GM10248 (cell line): ENCODE measurements around the gene FNDC3B.

Experiments
- CTCF ChIA-PET: fragments of 300-600 bp; sonication (Branson Sonifier 250); formaldehyde crosslinking; extraction: SDS; loops from one replicate; lab custom pipeline; 2021; ENCODE audit warnings: antibody characterized with exemption; lab: Yijun Ruan, JAX
- POLR2A ChIA-PET: fragments of 350-650 bp; sonication (Branson Sonifier 250); formaldehyde crosslinking; extraction: SDS; loops from one replicate; lab custom pipeline; 2020; ENCODE audit warnings: antibody characterized with exemption; lab: Yijun Ruan, JAX
- DNase-seq: peaks from one replicate; pipeline ENCODE4 v3.0.0; 2012; ENCODE audit errors: extremely low spot score
- TF ChIP-seq, protein P1 (sequence below): IDR thresholded peaks from 2 replicates; pipeline ENCODE4 v1.5.1; 2012; ENCODE audit warnings: mild to moderate bottlenecking, low read depth; ENCODE audit errors: extremely low read depth, missing control alignments, control extremely low read depth

FNDC3B gene

DNA sequence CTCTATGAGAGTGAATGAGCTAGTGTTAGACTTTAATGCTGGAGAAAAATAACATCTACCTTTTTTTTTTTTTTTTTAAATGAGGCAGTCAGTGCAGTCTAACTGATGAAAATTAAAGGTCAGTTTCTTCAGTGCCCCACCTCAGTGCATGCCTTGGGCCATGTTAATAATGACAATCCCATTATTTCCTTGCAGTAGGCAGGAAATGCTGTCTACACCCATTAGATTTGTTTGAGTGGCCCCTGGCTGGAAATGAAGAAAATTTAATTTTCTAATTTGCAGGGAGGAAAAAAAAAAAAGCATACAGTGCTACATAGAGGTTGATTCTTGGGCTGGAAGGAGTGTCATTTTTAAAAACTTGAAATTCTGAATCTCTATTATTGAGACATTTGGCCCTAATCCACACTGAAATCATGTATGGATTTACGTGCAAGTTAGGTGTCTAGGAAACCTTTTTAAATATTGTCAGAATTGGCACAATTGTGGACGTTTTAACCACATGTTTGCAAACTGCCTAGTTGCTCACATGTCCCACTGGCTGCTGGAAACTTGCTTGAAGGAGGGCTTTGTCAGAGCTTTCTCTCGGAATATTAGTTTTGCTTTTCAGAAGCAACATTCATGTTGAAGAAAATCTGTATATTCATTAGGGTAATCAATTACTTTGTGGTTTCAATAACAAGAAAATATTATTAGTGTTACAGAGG, 18.4 kb downstream of the FNDC3B start:
- ChIA-PET CTCF (interaction anchor here (1.6 kb wide), 1 partner anchor 43 kb away, joined by 3 read pairs; no protein-coding TSS in a partner anchor), POLR2A (interaction anchor here (1.5 kb wide), 1 partner anchor 15 kb away, joined by 7 read pairs; no protein-coding TSS in a partner anchor)
- TF ChIP-seq, protein P1, sequence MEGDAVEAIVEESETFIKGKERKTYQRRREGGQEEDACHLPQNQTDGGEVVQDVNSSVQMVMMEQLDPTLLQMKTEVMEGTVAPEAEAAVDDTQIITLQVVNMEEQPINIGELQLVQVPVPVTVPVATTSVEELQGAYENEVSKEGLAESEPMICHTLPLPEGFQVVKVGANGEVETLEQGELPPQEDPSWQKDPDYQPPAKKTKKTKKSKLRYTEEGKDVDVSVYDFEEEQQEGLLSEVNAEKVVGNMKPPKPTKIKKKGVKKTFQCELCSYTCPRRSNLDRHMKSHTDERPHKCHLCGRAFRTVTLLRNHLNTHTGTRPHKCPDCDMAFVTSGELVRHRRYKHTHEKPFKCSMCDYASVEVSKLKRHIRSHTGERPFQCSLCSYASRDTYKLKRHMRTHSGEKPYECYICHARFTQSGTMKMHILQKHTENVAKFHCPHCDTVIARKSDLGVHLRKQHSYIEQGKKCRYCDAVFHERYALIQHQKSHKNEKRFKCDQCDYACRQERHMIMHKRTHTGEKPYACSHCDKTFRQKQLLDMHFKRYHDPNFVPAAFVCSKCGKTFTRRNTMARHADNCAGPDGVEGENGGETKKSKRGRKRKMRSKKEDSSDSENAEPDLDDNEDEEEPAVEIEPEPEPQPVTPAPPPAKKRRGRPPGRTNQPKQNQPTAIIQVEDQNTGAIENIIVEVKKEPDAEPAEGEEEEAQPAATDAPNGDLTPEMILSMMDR: no peak
- no peak for DNase-seq

- ChIA-PET CTCF (interaction anchor here (1.1 kb wide), 1 partner anchor 10 kb away, joined by 3 read pairs; no protein-coding TSS in a partner anchor), POLR2A (no interaction called here)
- no peak for DNase-seq
- TF ChIP-seq, protein P1: no peak
Observed at GRCh38 chr3:172059532-172059931, 20.2 kb downstream of the FNDC3B start.

DNA sequence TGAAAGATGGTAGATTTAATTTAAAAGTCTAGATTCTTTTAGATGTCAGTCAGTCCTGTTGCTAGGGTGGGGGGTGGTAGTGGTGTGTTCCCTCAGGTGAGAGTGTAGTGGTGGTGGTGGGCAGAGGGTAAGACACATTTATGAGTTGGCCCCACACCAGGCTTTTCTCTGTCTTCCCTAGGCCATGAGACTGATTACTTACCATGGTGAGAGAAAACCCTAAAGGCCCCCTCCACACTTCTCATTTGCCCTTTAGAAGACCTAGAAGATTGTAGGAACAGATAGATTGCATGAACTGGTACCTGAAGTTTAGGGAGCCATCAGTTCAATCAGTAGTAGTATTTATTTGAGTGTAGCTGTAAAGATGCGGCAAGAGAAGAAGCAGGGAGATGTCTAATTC, 20.9 kb downstream of the FNDC3B start:
- ChIA-PET CTCF (no interaction called here), POLR2A (no interaction called here)
- DNase-seq: no peak
- TF ChIP-seq, protein P1: no peak

GRCh38 chr3:172061724-172062184, 22.4 kb downstream of the FNDC3B start:
- peak; percentile 57 for DNase-seq
- CTCF ChIA-PET: no interaction called here
- TF ChIP-seq, protein P1: no peak

GRCh38 chr3:172062761-172063160, 23.4 kb downstream of the FNDC3B start:
- no peak for DNase-seq
- TF ChIP-seq, protein P1: no peak
- CTCF ChIA-PET: no interaction called here
- POLR2A ChIA-PET: no interaction called here

More at GRCh38 chr3:172061724-172062184, 22.4 kb downstream of the FNDC3B start:
- POLR2A ChIA-PET: no interaction called here

GRCh38 chr3:172063456-172064432, 24.4 kb downstream of the FNDC3B start:
- POLR2A ChIA-PET: no interaction called here
- no peak for DNase-seq

More at GRCh38 chr3:172063456-172064432, 24.4 kb downstream of the FNDC3B start:
- CTCF ChIA-PET: interaction anchor here (1.0 to 1.5 kb wide), 3 partner anchors 9 to 22 kb away, joined by 3 to 5 read pairs (median 4); no protein-coding TSS in a partner anchor
- TF ChIP-seq, protein P1: no peak
